GM12865 (cell line): ENCODE data around the gene WDR64.

ENCODE experiments used
- DNase-seq: peaks from one replicate; pipeline ENCODE4 v3.0.0; 2010; ENCODE audit warnings: low read depth
- H3K4me3 ChIP-seq: 2 replicates; pipeline ENCODE4 v1.5.1; 2011; ENCODE audit warnings: mild to moderate bottlenecking, low read depth, low read length, control low read depth
- TF ChIP-seq, protein P1 (sequence below): IDR thresholded peaks from 2 replicates; pipeline ENCODE4 v1.5.1; 2011; ENCODE audit warnings: low read length, control low read depth, low read depth, inconsistent platforms; ENCODE audit not compliant: insufficient read depth; ENCODE audit errors: missing control alignments

The WDR64 gene

DNA sequence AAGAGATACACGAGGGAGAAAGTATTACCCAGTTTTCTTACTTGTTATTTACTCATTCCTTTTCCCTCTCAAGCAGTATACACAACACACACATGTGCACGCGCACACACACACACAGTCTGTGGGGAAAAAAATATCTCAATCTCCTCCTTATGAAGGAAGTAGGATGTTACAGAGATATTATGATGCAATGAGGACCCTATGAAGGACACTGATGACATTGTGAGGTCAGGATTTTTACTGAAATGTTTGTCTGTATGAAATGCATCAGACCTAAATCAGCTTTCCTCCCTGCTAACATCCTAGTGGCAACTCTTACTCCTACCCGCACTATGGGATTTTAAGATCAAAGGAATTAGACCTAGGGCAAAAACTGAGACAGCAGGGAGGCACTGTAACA, at the start of gene WDR64:
Gene WDR64, plus strand, starts transcription at position 270 of the 400 bp plus-strand sequence. CDS start 204 bp downstream, outside the sequence.
- TF ChIP-seq, protein P1, sequence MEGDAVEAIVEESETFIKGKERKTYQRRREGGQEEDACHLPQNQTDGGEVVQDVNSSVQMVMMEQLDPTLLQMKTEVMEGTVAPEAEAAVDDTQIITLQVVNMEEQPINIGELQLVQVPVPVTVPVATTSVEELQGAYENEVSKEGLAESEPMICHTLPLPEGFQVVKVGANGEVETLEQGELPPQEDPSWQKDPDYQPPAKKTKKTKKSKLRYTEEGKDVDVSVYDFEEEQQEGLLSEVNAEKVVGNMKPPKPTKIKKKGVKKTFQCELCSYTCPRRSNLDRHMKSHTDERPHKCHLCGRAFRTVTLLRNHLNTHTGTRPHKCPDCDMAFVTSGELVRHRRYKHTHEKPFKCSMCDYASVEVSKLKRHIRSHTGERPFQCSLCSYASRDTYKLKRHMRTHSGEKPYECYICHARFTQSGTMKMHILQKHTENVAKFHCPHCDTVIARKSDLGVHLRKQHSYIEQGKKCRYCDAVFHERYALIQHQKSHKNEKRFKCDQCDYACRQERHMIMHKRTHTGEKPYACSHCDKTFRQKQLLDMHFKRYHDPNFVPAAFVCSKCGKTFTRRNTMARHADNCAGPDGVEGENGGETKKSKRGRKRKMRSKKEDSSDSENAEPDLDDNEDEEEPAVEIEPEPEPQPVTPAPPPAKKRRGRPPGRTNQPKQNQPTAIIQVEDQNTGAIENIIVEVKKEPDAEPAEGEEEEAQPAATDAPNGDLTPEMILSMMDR = no peak
- no peak within 1 kb of the TSS for H3K4me3 ChIP-seq
- no peak for DNase-seq

DNA sequence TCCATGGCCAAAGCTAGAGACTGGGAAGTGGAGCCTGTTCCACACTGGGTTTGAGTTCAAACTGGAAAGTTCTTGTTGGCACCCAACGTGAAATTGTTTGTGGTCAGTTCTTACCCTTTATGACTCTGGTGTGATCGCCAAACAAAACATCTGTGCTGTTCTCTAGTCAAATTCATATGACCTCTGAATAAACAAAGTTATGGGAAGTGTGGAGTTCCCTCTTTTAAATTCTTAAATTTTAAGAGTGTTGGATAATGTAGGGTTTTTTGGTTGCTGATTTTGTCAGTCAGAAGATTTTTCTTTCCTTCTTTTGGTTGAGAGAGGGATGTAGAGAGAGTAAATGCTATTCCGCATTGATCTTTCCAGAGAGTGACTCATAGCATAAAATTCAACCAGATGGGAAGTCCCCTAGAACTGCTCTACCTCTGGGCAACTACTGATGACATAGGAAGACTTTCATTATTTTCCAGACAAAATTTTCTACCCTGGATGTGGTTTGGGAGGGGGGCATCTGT, 48.3 kb upstream of the WDR64 start:
- no peak for DNase-seq
- no peak overlapping the region for H3K4me3 ChIP-seq
- TF ChIP-seq, protein P1 = no peak

DNA sequence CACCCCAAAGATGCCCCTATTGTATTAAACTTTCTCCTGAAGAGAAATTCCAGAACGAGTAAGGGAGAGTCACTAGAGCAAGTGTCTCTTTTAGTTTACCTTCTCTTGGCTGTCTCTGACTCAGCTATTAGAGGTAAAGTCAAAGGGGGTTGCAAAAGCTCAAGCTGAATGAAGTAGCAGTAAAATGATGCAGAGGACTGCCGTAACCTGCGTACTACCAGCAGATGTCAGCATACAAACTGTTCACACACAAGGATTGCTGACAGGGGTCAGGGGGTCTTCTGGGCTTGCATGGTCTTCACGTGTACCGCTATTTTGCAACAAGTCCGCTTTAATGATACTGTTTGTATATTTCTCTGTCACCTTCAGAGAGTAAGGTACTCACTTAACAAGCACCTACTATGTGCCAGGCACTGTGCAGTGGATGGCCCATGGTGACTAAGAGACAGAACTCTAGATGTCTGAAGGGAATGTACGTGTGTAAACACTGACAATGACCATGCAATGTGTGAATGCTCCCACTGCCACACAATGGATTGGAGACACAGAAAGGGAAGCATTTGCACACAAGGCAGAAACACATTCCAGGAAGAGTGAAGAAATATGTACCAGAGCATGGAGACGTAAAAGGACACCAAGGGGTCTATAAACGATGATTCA, 46.8 kb upstream of the WDR64 start:
- DNase-seq = no peak
- H3K4me3 ChIP-seq = no peak overlapping the region
- TF ChIP-seq, protein P1 = no peak

DNA sequence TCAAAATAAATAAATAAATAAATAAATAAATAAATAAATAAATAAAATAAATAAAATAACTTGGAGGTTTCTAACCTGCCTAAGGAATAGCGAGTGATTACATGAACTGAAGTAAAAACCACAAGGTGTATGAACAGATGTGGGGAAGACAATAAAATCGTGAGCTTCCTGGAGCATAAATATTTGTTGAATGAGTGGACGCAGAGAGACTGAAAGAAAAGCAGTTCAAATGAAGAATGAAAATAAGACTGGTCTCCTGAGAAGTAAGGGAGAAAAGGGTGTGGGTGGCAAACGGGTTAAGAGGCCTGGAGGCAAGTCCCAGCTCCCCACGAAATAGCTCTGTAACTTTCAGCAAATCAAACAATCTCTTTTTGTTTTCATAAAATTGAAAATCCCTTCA, 45.5 kb upstream of the WDR64 start:
- DNase-seq = no peak
- no peak overlapping the region for H3K4me3 ChIP-seq
- TF ChIP-seq, protein P1 = no peak

DNA sequence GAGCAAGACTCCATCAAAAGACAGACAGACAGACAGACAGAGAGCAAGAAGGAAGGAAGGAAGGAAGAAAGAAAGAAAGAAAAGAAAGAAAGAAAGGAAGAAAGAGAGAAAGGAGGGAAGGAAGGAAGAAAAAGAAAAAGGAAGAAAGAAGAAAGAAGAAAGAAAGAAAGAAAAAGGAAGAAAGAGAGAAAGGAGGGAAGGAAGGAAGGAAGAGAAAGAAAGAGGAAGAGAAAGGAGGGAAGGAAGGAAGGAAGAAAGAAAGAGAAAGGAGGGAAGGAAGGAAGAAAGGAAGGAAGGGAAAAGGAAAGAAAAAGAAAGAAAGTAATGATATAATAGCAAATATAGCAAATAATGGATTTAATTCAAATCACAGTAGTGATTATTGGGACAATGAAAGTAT, 44.6 kb upstream of the WDR64 start:
- TF ChIP-seq, protein P1 = no peak
- no peak for DNase-seq
- H3K4me3 ChIP-seq = no peak overlapping the region

DNA sequence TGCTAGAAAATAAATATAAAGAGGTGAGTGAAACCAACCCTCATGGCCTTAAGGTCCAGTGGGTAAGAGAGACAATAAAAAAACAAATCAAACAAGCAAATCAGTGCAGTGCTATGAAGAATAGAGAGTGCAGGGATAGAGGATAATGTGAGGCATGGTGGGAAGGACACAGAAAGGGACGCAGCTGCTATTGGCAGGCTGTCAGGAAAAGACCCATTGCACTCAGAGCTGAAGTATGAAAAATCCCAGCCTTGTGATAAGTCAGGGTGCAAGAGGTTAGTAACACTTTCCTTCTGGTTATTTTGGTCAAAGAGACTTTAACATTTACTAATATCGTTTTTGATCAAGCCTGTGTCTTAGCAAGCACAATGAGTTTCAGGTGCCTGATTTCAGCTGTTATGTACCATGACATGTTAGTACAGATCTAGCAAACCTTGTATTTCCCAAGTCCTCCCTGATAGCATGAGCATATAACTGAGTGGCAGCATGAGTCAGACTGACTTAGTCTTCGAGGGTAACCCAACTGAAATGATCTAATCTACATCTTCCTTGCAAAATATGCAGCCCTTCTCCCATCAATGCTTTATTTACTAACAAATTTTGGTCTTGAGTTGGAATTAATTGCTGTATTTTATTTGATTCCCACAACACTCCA, 43.6 kb upstream of the WDR64 start:
- DNase-seq = peak; percentile 22
- no peak overlapping the region for H3K4me3 ChIP-seq
- TF ChIP-seq, protein P1 = no peak
